ENCODE results near the gene B3GNT8.

GRCh38 chr19:41407271-41407670 is 19.9 kb downstream of the B3GNT8 start:
- no peak for TF ChIP-seq CTCF (IDR thresholded peaks at IDR 0.05)
- no peak for TF ChIP-seq TEAD4 (IDR thresholded peaks at IDR 0.05; ENCODE audit: borderline replicate concordance, insufficient read depth)
- TF ChIP-seq POLR2AphosphoS5 (IDR thresholded peaks at IDR 0.05; ENCODE audit: low read depth, low read length): no peak
- TF ChIP-seq EP300 (IDR thresholded peaks at IDR 0.05; ENCODE audit: borderline replicate concordance in 1 of 2, low read depth in 1 of 2, low read length in 1 of 2): no peak
- no peak for TF ChIP-seq RCOR1 (IDR thresholded peaks at IDR 0.05; ENCODE audit: low read length)
- no peak for TF ChIP-seq MAX (IDR thresholded peaks at IDR 0.05; ENCODE audit: low read depth)
- TF ChIP-seq RXRA (IDR thresholded peaks at IDR 0.05; ENCODE audit: borderline replicate concordance, low read depth): no peak
- TF ChIP-seq PBX3 (IDR thresholded peaks at IDR 0.05): no peak
- no peak for TF ChIP-seq USF2 (IDR thresholded peaks at IDR 0.05; ENCODE audit: borderline replicate concordance, low read depth, low read length)
- TF ChIP-seq USF1 (IDR thresholded peaks at IDR 0.05; ENCODE audit: borderline replicate concordance, low read depth): no peak
- no peak for TF ChIP-seq TAF1 (IDR thresholded peaks at IDR 0.05; ENCODE audit: borderline replicate concordance, low read depth, low read length)
